Measurements from ENCODE around the gene FATE1.

The FATE1 gene

DNA sequence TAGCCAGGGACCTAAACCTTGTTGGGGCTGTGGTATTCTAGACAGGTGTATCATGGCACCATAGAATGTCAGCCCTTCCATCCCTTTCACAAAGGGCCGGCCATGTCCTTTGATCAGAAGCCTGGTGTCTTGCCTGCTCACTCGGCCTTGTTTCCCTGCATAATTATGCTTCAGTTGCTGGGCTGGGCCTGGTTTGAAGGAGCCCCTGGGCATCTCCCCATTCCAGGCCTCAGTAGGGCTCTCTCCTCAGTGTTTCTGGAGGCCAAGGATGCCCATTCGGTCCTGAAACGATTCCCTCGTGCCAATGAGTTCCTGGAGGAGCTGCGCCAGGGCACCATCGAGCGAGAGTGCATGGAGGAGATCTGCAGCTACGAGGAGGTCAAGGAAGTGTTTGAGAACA lies 16.1 kb upstream of the FATE1 start:
- no peak for DNase-seq (ENCODE audit: low spot score)
- no peak overlapping the region for H3K27ac ChIP-seq
- TF ChIP-seq, protein P1, sequence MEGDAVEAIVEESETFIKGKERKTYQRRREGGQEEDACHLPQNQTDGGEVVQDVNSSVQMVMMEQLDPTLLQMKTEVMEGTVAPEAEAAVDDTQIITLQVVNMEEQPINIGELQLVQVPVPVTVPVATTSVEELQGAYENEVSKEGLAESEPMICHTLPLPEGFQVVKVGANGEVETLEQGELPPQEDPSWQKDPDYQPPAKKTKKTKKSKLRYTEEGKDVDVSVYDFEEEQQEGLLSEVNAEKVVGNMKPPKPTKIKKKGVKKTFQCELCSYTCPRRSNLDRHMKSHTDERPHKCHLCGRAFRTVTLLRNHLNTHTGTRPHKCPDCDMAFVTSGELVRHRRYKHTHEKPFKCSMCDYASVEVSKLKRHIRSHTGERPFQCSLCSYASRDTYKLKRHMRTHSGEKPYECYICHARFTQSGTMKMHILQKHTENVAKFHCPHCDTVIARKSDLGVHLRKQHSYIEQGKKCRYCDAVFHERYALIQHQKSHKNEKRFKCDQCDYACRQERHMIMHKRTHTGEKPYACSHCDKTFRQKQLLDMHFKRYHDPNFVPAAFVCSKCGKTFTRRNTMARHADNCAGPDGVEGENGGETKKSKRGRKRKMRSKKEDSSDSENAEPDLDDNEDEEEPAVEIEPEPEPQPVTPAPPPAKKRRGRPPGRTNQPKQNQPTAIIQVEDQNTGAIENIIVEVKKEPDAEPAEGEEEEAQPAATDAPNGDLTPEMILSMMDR (IDR thresholded peaks at IDR 0.05) = no peak
- no peak overlapping the region for H3K4me3 ChIP-seq

DNA sequence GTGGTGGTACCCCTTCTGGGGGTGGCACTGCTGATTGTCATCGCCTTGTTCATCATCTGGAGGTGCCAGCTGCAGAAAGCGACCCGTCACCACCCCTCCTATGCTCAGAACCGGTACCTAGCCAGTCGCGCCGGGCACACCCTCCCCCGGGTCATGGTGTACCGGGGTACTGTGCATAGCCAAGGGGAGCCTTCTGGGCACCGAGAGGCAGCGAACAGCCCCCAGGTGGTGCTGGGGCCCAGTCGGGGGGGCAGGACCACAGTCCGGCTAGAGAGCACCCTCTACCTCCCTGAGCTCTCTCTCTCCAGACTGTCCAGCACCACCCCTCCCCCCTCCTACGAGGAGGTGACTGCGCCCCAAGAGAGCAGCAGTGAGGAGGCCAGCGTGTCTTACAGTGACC lies 15.3 kb upstream of the FATE1 start:
- Histone ChIP-seq H3K27ac (no peak overlapping the region), H3K4me3 (no peak overlapping the region)
- no peak for DNase-seq (ENCODE audit: low spot score)
- TF ChIP-seq, protein P1 (IDR thresholded peaks at IDR 0.05) = no peak

DNA sequence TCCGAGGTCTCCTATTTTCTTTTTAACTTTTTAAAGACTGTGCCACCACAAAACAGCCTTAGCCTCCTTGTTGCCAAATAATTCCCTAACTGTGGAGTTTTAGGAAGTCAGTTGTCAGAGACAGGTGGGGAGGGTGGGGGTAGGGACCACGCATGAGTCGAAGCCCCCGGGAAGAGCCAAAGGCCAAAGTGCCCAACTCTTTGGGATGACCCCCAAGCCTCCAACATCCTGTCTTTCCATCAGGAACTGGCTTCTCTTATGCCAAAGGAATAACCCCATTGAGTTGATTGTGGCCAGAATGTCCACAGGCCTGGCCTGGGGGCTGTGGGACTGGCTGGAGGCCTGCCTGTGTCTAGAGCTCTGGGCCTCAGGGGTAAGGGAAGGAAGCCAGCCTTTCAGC lies 14.8 kb upstream of the FATE1 start:
- no peak overlapping the region for H3K4me3 ChIP-seq
- TF ChIP-seq, protein P1 (IDR thresholded peaks at IDR 0.05) = no peak
- DNase-seq (ENCODE audit: low spot score) = no peak
- no peak overlapping the region for H3K27ac ChIP-seq

DNA sequence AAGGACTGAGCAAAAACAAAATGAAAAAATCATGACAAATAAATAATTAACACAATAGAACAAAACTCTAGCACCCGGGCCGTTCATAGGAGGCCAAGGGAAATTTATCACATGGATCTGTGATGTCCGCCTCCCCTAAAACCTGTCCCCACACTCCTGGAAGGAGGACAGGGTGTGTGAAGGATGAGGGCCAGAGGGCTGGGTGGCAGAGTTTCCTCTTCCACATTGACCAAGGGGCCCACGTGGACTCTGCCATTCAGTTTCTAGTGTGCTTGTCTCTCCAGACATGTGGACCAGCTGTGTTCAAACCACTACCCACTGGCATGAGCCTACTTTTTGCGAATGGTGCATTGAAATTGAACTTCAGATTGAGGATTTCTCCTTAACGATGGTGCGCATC lies 14.3 kb upstream of the FATE1 start:
- DNase-seq (ENCODE audit: low spot score) = no peak
- Histone ChIP-seq H3K4me3 (no peak overlapping the region), H3K27ac (no peak overlapping the region)
- TF ChIP-seq, protein P1 (IDR thresholded peaks at IDR 0.05) = no peak

DNA sequence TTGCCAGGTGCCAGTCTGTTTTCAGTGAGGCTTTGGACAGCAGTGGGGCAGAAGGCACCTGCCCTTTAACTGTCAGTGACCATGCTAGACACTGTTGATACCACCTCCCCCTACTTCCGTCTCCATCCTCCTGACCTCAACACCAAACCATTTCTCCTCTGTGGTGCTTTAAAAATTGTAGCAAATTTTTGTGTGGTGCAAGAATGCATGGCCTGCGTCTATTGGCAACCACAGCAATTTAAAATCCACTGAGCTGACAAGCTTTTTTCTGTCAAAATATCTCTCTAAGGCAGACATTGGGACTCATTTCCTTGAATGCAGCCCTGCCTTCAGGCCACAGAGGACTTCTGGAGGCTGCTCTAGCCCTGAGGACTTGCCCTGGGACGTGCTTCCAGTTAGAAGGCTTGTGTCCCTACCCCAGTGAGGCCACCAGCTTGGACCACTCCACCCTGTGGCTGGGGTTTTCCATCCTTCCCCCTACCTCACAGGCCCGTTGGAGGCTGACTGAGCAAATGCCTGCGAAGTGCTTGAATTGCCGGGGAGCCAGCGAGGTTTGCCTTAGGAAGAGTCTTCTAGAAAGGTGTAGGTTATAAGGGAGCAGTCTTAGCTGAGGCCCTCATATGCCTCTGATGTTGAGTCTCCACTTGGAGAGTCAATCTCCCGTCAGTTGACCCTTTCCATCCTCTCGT lies 13.7 kb upstream of the FATE1 start:
- DNase-seq (ENCODE audit: low spot score) = no peak
- no peak overlapping the region for H3K27ac ChIP-seq
- TF ChIP-seq, protein P1 (IDR thresholded peaks at IDR 0.05) = no peak

DNA sequence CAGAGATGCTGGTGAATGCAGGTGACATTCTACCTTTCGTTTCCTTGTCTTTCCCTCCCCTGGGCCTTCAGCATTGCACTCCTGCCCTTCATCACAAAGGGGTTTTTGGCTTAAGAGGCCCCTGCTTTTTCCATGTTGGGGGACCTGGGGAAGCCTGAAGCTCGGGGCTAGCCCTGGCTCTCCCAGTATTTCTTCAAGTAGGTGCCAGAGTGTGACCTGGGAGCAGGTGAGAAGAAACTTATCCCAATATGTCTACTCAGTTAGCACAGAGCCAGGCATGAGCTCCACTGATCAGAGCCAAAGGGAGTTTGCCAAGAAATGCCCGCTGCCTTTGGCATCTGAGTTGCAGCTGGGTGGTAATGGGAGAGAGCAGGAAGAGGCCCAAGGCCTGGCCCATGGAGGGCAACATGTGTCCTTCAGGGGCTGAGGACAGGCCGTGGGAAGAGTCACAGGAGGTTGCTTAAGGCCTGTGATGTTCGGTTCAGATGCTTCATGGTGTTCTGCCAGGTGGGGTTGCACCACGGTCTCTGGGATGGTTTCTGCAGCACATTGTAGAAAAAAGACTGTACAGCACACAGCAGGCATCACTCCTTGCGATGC lies 13.0 kb upstream of the FATE1 start:
- Histone ChIP-seq H3K27ac (no peak overlapping the region), H3K4me3 (no peak overlapping the region)
- TF ChIP-seq, protein P1 (IDR thresholded peaks at IDR 0.05) = no peak
- no peak for DNase-seq (ENCODE audit: low spot score)

More for the DNA sequence above, 13.7 kb upstream of the FATE1 start:
- H3K4me3 ChIP-seq = no peak overlapping the region

DNA sequence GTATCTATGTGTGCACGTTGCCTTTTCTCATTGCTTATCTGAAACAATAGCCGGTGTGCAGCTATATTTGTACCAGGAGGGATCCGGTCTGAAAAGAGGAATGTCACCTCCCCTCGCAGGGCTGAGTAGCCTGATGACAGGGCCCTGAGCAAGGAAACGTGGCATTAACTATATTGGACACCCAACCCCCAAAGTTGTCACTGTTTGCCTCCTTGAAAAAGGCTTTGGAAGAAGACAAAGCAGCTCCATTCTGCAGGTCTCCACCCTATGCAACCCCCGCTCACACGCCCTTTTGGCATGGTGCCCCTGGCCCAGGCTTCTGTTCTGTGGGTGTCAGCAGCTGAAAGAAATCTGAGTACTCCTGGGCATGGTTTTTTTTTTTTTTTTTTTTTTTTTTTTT lies 12.3 kb upstream of the FATE1 start:
- Histone ChIP-seq H3K27ac (no peak overlapping the region), H3K4me3 (no peak overlapping the region)
- no peak for DNase-seq (ENCODE audit: low spot score)
- TF ChIP-seq, protein P1 (IDR thresholded peaks at IDR 0.05) = no peak

Data from coronary artery (tissue), 2 donors.